ENCODE measurements around the gene PLPP1.
A peak's percentile ranks its signal among the peaks of the same experiment; 100 is the strongest.

The PLPP1 gene

DNA sequence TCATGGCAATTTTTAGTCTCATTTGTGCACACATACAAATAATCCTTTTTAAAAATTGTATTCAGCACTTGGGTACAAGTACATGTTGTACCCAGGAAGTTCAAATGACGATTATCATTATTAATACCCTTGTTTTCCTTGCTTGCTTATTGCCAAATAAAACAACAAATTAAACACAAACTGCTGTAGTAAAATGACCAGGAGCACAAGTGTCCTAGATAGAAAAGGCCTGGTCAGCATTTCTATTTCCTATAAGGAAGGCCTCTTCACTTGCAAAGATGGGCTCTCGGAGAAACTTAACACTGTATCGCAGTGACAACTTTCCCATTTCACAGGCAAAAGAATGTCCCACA lies 34.7 kb upstream of the PLPP1 start:
- no peak overlapping the region for H3K4ac ChIP-seq (ENCODE audit: low read depth in 1 of 2, low read length in 2 of 2)
- no peak overlapping the region for H3K23ac ChIP-seq (ENCODE audit: low read length in 2 of 2)
- no peak overlapping the region for H2BK120ac ChIP-seq (ENCODE audit: low read depth, low read length)
- DNase-seq: no peak
- H3K4me2 ChIP-seq (ENCODE audit: low read length, poor library complexity, severe bottlenecking): no peak overlapping the region
- H3K27ac ChIP-seq (ENCODE audit: low read length, poor library complexity, severe bottlenecking): no peak overlapping the region
- H4K91ac ChIP-seq (ENCODE audit: low read length): no peak overlapping the region
- no peaks in the 10 kb centered on the region for H3K9me3 ChIP-seq (ENCODE audit: control insufficient read depth, low read length)
- H3K4me1 ChIP-seq (ENCODE audit: control insufficient read depth, insufficient read depth, low read depth, low read length): no peaks in the 10 kb centered on the region
- peak overlapping the region in 1 of 2 experiments; percentile 75 for H3K4me3 ChIP-seq (ENCODE audit: insufficient read depth in 1 of 2, low read depth in 1 of 2, low read length in 2 of 2)
- no peak overlapping the region for H2AFZ ChIP-seq (ENCODE audit: low read depth, low read length)
- H2BK5ac ChIP-seq (ENCODE audit: low read depth, low read length, poor library complexity, severe bottlenecking): no peak overlapping the region
- no peak overlapping the region for H2BK15ac ChIP-seq (ENCODE audit: low read depth, poor library complexity, severe bottlenecking)
- no peak overlapping the region for H2AK5ac ChIP-seq (ENCODE audit: low read length, severe bottlenecking)
- no peaks in the 10 kb centered on the region for H3K27me3 ChIP-seq (ENCODE audit: control insufficient read depth in 1 of 2, insufficient read depth in 1 of 2, low read length in 2 of 2)
- H3K18ac ChIP-seq (ENCODE audit: low read depth in 1 of 2, low read length in 2 of 2): no peak overlapping the region
- H3K36me3 ChIP-seq (ENCODE audit: control insufficient read depth in 1 of 2, insufficient read depth in 2 of 2, low read depth in 1 of 2, low read length in 2 of 2): no peaks in the 10 kb centered on the region
- H4K8ac ChIP-seq (ENCODE audit: low read length): no peak overlapping the region
- H3K9ac ChIP-seq (ENCODE audit: low read length): peak overlapping the region; percentile 85
- WGBS: 94% methylated on average over 3 of the region's 3 CpGs
- no peak overlapping the region for H2BK12ac ChIP-seq (ENCODE audit: low read length in 2 of 2)
- H3K79me1 ChIP-seq (replicated peaks; ENCODE audit: low read length, poor library complexity, severe bottlenecking): no peaks in the 10 kb centered on the region
- no peak overlapping the region for H3K14ac ChIP-seq (ENCODE audit: low read length in 2 of 2)

DNA sequence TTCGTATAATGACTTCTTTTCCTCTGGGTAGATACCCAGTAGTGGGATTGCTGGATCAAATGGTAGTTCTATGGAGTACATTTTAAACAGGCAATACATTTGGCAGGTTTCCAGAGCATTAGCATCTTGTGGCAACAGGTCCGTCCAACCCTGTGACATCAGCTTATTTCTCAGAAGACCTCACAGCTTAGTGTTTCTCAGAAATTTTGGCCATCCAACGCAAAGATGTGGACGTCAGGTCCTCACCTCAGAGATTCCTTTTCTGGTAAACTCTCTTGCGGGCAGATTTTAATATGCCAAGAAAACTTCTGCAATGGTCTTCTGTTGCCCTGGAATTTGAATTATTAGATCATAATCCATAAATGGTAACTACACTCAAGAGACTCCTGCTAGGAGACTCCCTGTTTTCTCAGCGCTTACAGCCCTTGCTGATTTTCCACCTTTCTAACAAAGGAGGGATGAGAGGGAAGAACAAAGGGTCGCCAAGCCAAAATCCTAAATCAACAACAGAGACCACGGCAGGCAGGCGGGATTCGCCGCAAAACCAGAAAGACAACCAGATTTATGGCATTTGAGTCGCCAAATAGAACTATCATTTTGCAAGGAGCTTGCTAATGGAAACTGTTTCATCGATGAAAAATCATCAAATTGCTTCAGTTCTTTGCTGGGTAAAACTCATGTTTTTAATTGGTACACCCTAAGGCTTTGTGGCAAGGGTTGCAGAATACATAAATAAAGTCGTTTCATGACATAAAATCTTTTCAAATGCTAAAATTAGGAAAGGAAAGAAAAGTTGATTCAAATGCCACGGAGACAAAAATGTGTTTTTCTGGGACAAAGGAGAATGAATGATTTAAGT lies 34.1 kb upstream of the PLPP1 start:
- H3K9me3 ChIP-seq (ENCODE audit: control insufficient read depth, low read length): no peaks in the 10 kb centered on the region
- no peak overlapping the region for H2BK120ac ChIP-seq (ENCODE audit: low read depth, low read length)
- H3K4me3 ChIP-seq (ENCODE audit: insufficient read depth in 1 of 2, low read depth in 1 of 2, low read length in 2 of 2): peak overlapping the region in 1 of 2 experiments; percentile 75
- H4K8ac ChIP-seq (ENCODE audit: low read length): no peak overlapping the region
- H2BK5ac ChIP-seq (ENCODE audit: low read depth, low read length, poor library complexity, severe bottlenecking): no peak overlapping the region
- H3K79me1 ChIP-seq (replicated peaks; ENCODE audit: low read length, poor library complexity, severe bottlenecking): no peaks in the 10 kb centered on the region
- H3K23ac ChIP-seq (ENCODE audit: low read length in 2 of 2): no peak overlapping the region
- DNase-seq: no peak
- H2BK12ac ChIP-seq (ENCODE audit: low read length in 2 of 2): no peak overlapping the region
- H3K9ac ChIP-seq (ENCODE audit: low read length): peak overlapping the region; percentile 85
- H3K4ac ChIP-seq (ENCODE audit: low read depth in 1 of 2, low read length in 2 of 2): no peak overlapping the region
- H3K27me3 ChIP-seq (ENCODE audit: control insufficient read depth in 1 of 2, insufficient read depth in 1 of 2, low read length in 2 of 2): no peaks in the 10 kb centered on the region
- no peaks in the 10 kb centered on the region for H3K4me1 ChIP-seq (ENCODE audit: control insufficient read depth, insufficient read depth, low read depth, low read length)
- H2AK5ac ChIP-seq (ENCODE audit: low read length, severe bottlenecking): no peak overlapping the region
- H3K4me2 ChIP-seq (ENCODE audit: low read length, poor library complexity, severe bottlenecking): no peak overlapping the region
- 89% methylated on average over 14 of the region's 15 CpGs for WGBS
- no peak overlapping the region for H3K18ac ChIP-seq (ENCODE audit: low read depth in 1 of 2, low read length in 2 of 2)
- H3K27ac ChIP-seq (ENCODE audit: low read length, poor library complexity, severe bottlenecking): no peak overlapping the region
- no peak overlapping the region for H2BK15ac ChIP-seq (ENCODE audit: low read depth, poor library complexity, severe bottlenecking)
- no peak overlapping the region for H4K91ac ChIP-seq (ENCODE audit: low read length)
- no peak overlapping the region for H3K14ac ChIP-seq (ENCODE audit: low read length in 2 of 2)
- no peaks in the 10 kb centered on the region for H3K36me3 ChIP-seq (ENCODE audit: control insufficient read depth in 1 of 2, insufficient read depth in 2 of 2, low read depth in 1 of 2, low read length in 2 of 2)
- no peak overlapping the region for H2AFZ ChIP-seq (ENCODE audit: low read depth, low read length)

GRCh38 chr5:55564721-55565120 lies 30.0 kb upstream of the PLPP1 start:
- H3K18ac ChIP-seq (ENCODE audit: low read depth in 1 of 2, low read length in 2 of 2): no peak overlapping the region
- no peak overlapping the region for H3K4me2 ChIP-seq (ENCODE audit: low read length, poor library complexity, severe bottlenecking)
- WGBS: 89% methylated on average over 3 of the region's 3 CpGs
- H2BK120ac ChIP-seq (ENCODE audit: low read depth, low read length): no peak overlapping the region
- H2BK5ac ChIP-seq (ENCODE audit: low read depth, low read length, poor library complexity, severe bottlenecking): no peak overlapping the region
- no peak overlapping the region for H3K14ac ChIP-seq (ENCODE audit: low read length in 2 of 2)
- no peak overlapping the region for H3K4me3 ChIP-seq (ENCODE audit: insufficient read depth in 1 of 2, low read depth in 1 of 2, low read length in 2 of 2)
- H3K27ac ChIP-seq (ENCODE audit: low read length, poor library complexity, severe bottlenecking): no peak overlapping the region
- H2BK12ac ChIP-seq (ENCODE audit: low read length in 2 of 2): no peak overlapping the region
- no peak overlapping the region for H3K9ac ChIP-seq (ENCODE audit: low read length)
- H3K27me3 ChIP-seq (ENCODE audit: control insufficient read depth in 1 of 2, insufficient read depth in 1 of 2, low read length in 2 of 2): no peaks in the 10 kb centered on the region
- DNase-seq: no peak
- H2BK15ac ChIP-seq (ENCODE audit: low read depth, poor library complexity, severe bottlenecking): no peak overlapping the region
- H3K4ac ChIP-seq (ENCODE audit: low read depth in 1 of 2, low read length in 2 of 2): no peak overlapping the region
- no peaks in the 10 kb centered on the region for H3K9me3 ChIP-seq (ENCODE audit: control insufficient read depth, low read length)
- no peaks in the 10 kb centered on the region for H3K36me3 ChIP-seq (ENCODE audit: control insufficient read depth in 1 of 2, insufficient read depth in 2 of 2, low read depth in 1 of 2, low read length in 2 of 2)
- no peak overlapping the region for H2AFZ ChIP-seq (ENCODE audit: low read depth, low read length)
- no peak overlapping the region for H2AK5ac ChIP-seq (ENCODE audit: low read length, severe bottlenecking)
- no peak overlapping the region for H4K91ac ChIP-seq (ENCODE audit: low read length)
- H3K4me1 ChIP-seq (ENCODE audit: control insufficient read depth, insufficient read depth, low read depth, low read length): no peaks in the 10 kb centered on the region
- H3K23ac ChIP-seq (ENCODE audit: low read length in 2 of 2): no peak overlapping the region
- no peaks in the 10 kb centered on the region for H3K79me1 ChIP-seq (replicated peaks; ENCODE audit: low read length, poor library complexity, severe bottlenecking)
- H4K8ac ChIP-seq (ENCODE audit: low read length): no peak overlapping the region

DNA sequence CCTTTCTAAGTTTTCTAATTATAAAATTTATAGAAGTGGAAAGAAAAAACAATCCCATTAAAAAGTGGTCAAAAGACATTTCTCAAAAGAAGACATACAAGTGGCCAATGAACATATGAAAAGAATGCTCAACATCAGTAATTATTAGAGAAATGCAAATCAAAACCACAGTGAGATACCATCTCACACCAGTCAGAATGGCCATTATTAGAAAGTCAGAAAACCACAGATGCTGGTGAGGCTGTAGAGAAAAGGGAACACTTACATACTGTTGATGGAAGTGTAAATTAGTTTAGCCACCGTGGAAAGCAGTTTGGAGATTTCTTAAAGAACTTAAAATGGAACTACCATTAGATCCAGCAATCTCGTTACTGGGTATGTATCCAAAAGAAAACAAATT lies 23.7 kb upstream of the PLPP1 start:
- H3K4ac ChIP-seq (ENCODE audit: low read depth in 1 of 2, low read length in 2 of 2): no peak overlapping the region
- H2AFZ ChIP-seq (ENCODE audit: low read depth, low read length): no peak overlapping the region
- no peak overlapping the region for H3K14ac ChIP-seq (ENCODE audit: low read length in 2 of 2)
- H2BK5ac ChIP-seq (ENCODE audit: low read depth, low read length, poor library complexity, severe bottlenecking): no peak overlapping the region
- no peak for DNase-seq
- H4K8ac ChIP-seq (ENCODE audit: low read length): no peak overlapping the region
- no peak overlapping the region for H3K9ac ChIP-seq (ENCODE audit: low read length)
- no peak overlapping the region for H2BK120ac ChIP-seq (ENCODE audit: low read depth, low read length)
- H2BK12ac ChIP-seq (ENCODE audit: low read length in 2 of 2): no peak overlapping the region
- H4K91ac ChIP-seq (ENCODE audit: low read length): no peak overlapping the region
- no peak overlapping the region for H3K4me3 ChIP-seq (ENCODE audit: insufficient read depth in 1 of 2, low read depth in 1 of 2, low read length in 2 of 2)
- H3K9me3 ChIP-seq (ENCODE audit: control insufficient read depth, low read length): no peaks in the 10 kb centered on the region
- no peaks in the 10 kb centered on the region for H3K27me3 ChIP-seq (ENCODE audit: control insufficient read depth in 1 of 2, insufficient read depth in 1 of 2, low read length in 2 of 2)
- H3K36me3 ChIP-seq (ENCODE audit: control insufficient read depth in 1 of 2, insufficient read depth in 2 of 2, low read depth in 1 of 2, low read length in 2 of 2): no peaks in the 10 kb centered on the region
- no peak overlapping the region for H3K18ac ChIP-seq (ENCODE audit: low read depth in 1 of 2, low read length in 2 of 2)
- no peak overlapping the region for H3K23ac ChIP-seq (ENCODE audit: low read length in 2 of 2)
- H2BK15ac ChIP-seq (ENCODE audit: low read depth, poor library complexity, severe bottlenecking): no peak overlapping the region
- no peaks in the 10 kb centered on the region for H3K79me1 ChIP-seq (replicated peaks; ENCODE audit: low read length, poor library complexity, severe bottlenecking)
- WGBS: 83% methylated on average over 2 of the region's 2 CpGs
- H3K27ac ChIP-seq (ENCODE audit: low read length, poor library complexity, severe bottlenecking): no peak overlapping the region
- H3K4me2 ChIP-seq (ENCODE audit: low read length, poor library complexity, severe bottlenecking): no peak overlapping the region
- no peaks in the 10 kb centered on the region for H3K4me1 ChIP-seq (ENCODE audit: control insufficient read depth, insufficient read depth, low read depth, low read length)
- H2AK5ac ChIP-seq (ENCODE audit: low read length, severe bottlenecking): no peak overlapping the region

Measured in mesenchymal stem cell (in vitro differentiated cells and primary cell).